Fibroblast of lung (primary cell): ENCODE results near the gene DNPEP.

Experiments
- CTCF ChIP-seq, 2 donors: IDR thresholded peaks in 1 of 2; conservative IDR thresholded peaks in 1 of 2; 1 replicate in 1 of 2; 2 replicates in 1 of 2; pipeline ENCODE4 v1.5.1; 2011 to 2012; ENCODE audit warnings: low read length in 2 of 2, control low read depth in 1 of 2, inconsistent platforms in 1 of 2, low read depth in 1 of 2, mild to moderate bottlenecking in 1 of 2
- EZH2 ChIP-seq: IDR thresholded peaks from 2 replicates; pipeline ENCODE4 v1.5.1; 2012; ENCODE audit warnings: low read length, control low read depth, mild to moderate bottlenecking; ENCODE audit errors: missing control alignments

GRCh38 chr2:219417374-219417773 lies 29.7 kb upstream of the DNPEP start:
- TF ChIP-seq CTCF (conservative IDR thresholded peaks at IDR 0.05 in 1 of 2, IDR thresholded peaks at IDR 0.05 in 1 of 2; ENCODE audit: low read depth in 1 of 2, low read length in 2 of 2) (no peak), EZH2 (no peak)
